ENCODE data around the gene PIGU. TPM values are rescaled to one million over a fixed set of nuclear protein-coding genes. Genes with fewer than 3 reads are reported as not detected.

Gene PIGU
- total and polyA plus RNA-seq, 9 of the 15 experiments (the other 6 are each of a cell fraction or from before 2014, with no cell fraction given) = 6.5 to 100 (median 28.1) TPM

- TF ChIP-seq CHD7 (IDR thresholded peaks at IDR 0.05; ENCODE audit: low read depth, low read length) (no peak), OTX1 (CRISPR knock-in tag; IDR thresholded peaks at IDR 0.05) (no peak), SIN3B (IDR thresholded peaks at IDR 0.05; ENCODE audit: low read depth) (peak; percentile 78; the same call in 1 of the 2 replicates), ZBTB1 (CRISPR knock-in tag; IDR thresholded peaks at IDR 0.05; ENCODE audit: borderline replicate concordance, low read depth) (no peak), SIN3A (IDR thresholded peaks at IDR 0.05; ENCODE audit: borderline replicate concordance in 2 of 2, control insufficient read depth in 1 of 2, low read depth in 2 of 2, low read length in 2 of 2) (peak; percentile 59 to 84; a peak in 2 of 4 replicates), CREM (IDR thresholded peaks at IDR 0.05; ENCODE audit: low read depth) (peak; percentile 57; the same call in 1 of the 2 replicates), ZNF165 (CRISPR knock-in tag; IDR thresholded peaks at IDR 0.05; ENCODE audit: borderline replicate concordance) (no peak), EWSR1 (IDR thresholded peaks at IDR 0.05; ENCODE audit: borderline replicate concordance, low read depth, partially characterized antibody) (no peak), MTF1 (CRISPR knock-in tag; IDR thresholded peaks at IDR 0.05; ENCODE audit: borderline replicate concordance) (no peak), RCOR1 (IDR thresholded peaks at IDR 0.05; ENCODE audit: borderline replicate concordance in 1 of 2, low read depth in 2 of 2, low read length in 2 of 2) (no peak), MBD2 (IDR thresholded peaks at IDR 0.05; ENCODE audit: borderline replicate concordance, low read depth) (peak; percentile 75; the same call in 1 of the 2 replicates), TAF15 (IDR thresholded peaks at IDR 0.05; ENCODE audit: low read depth, low read length) (no peak), ZNF79 (CRISPR knock-in tag; IDR thresholded peaks at IDR 0.05; ENCODE audit: low read depth) (no peak), ZNF354B (CRISPR knock-in tag; IDR thresholded peaks at IDR 0.05) (no peak), KLF6 (CRISPR knock-in tag; IDR thresholded peaks at IDR 0.05; ENCODE audit: borderline replicate concordance) (peak; percentile 79; the same call in 1 of the 2 replicates), ZNF24 (IDR thresholded peaks at IDR 0.05) (no peak), SMARCC2 (IDR thresholded peaks at IDR 0.05; ENCODE audit: low read depth) (no peak)
These were observed 160.4 kb downstream of the PIGU start, which contains the start of gene DYNLRB1 (continued) for GRCh38 chr20:34516247-34517113.

All from K562 (cell line).